WERI-Rb-1 (cell line): Measurements from ENCODE around the gene PBX2.
"Not testable (repeated sequence)": the region's sequence is repeated elsewhere in the genome, so short reads cannot be mapped to it uniquely, and the experiment has no call there.

ENCODE experiments used
- DNase-seq: peaks from one replicate; pipeline ENCODE4 v3.0.0-alpha.2; 2020
- H3K27ac ChIP-seq: fragments of 250-450 bp; sonication (Bioruptor Pico); 2 replicates; pipeline ENCODE4 v1.5.1; 2020; ENCODE audit warnings: mild to moderate bottlenecking, moderate library complexity
- H3K27me3 ChIP-seq: fragments of 250-450 bp; sonication (Bioruptor Pico); 2 replicates; pipeline ENCODE4 v1.5.1; 2021; ENCODE audit warnings: mild to moderate bottlenecking, low read depth, moderate library complexity; ENCODE audit not compliant: insufficient read depth, severe bottlenecking
- H3K36me3 ChIP-seq: fragments of 250-450 bp; sonication (Bioruptor Pico); 2 replicates; pipeline ENCODE4 v1.5.1; 2020; ENCODE audit warnings: mild to moderate bottlenecking, moderate library complexity
- H3K4me3 ChIP-seq: 2 replicates; pipeline ENCODE4 v1.5.1; 2011; ENCODE audit warnings: low read depth, mild to moderate bottlenecking, control low read depth, low read length
- H3K9me3 ChIP-seq: fragments of 250-450 bp; sonication (Bioruptor Pico); 2 replicates; pipeline ENCODE4 v1.5.1; 2021; ENCODE audit warnings: mild to moderate bottlenecking, moderate library complexity; ENCODE audit not compliant: severe bottlenecking
- CTCF ChIP-seq: IDR thresholded peaks from 2 replicates; pipeline ENCODE4 v1.5.1; 2011; ENCODE audit warnings: low read depth, mild to moderate bottlenecking, control low read depth, inconsistent platforms, low read length

Gene PBX2

GRCh38 chr6:32195652-32195901, 5.6 kb upstream of the PBX2 start:
- Histone ChIP-seq H3K36me3 (peaks cover 3% of the 10 kb centered on the region; the same call in 1 of the 2 replicates), H3K9me3 (no peaks in the 10 kb centered on the region), H3K4me3 (peak overlapping the region; percentile 96), H3K27me3 (no peaks in the 10 kb centered on the region), H3K27ac (peak overlapping the region; percentile 100)
- TF ChIP-seq CTCF, result peak; percentile 52; the same call in 1 of the 2 replicates
- peak; percentile 100 for DNase-seq

- no peaks in the 10 kb centered on the region for H3K9me3 ChIP-seq
- DNase-seq, result peak; percentile 74
- peak; percentile 76 for TF ChIP-seq CTCF
- peak overlapping the region; percentile 70 for H3K27ac ChIP-seq
- peak overlapping the region; percentile 62 for H3K4me3 ChIP-seq
- no peaks in the 10 kb centered on the region for H3K27me3 ChIP-seq
- H3K36me3 ChIP-seq, result peaks cover 3% of the 10 kb centered on the region; the same call in 1 of the 2 replicates
Measured at GRCh38 chr6:32194825-32195651, 5.0 kb upstream of the PBX2 start.

GRCh38 chr6:32194388-32194787, 4.4 kb upstream of the PBX2 start:
- no peak overlapping the region for H3K4me3 ChIP-seq
- H3K27me3 ChIP-seq, result no peaks in the 10 kb centered on the region
- DNase-seq, result no peak
- peak overlapping the region; percentile 70 for H3K27ac ChIP-seq
- no peak for TF ChIP-seq CTCF
- H3K36me3 ChIP-seq, result peaks cover 3% of the 10 kb centered on the region; the same call in 1 of the 2 replicates
- H3K9me3 ChIP-seq, result no peaks in the 10 kb centered on the region

- not testable (repeated sequence) for H3K27me3 ChIP-seq, DNase-seq, H3K4me3 ChIP-seq, H3K36me3 ChIP-seq, H3K27ac ChIP-seq, H3K9me3 ChIP-seq
Measured at GRCh38 chr6:32193096-32193495, 3.1 kb upstream of the PBX2 start.

- Histone ChIP-seq H3K27ac (no peak within 1 kb of the TSS), H3K36me3 (peaks cover 13% of the 10 kb centered on the region), H3K9me3 (no peaks in the 10 kb centered on the region), H3K27me3 (no peaks in the 10 kb centered on the region), H3K4me3 (no peak within 1 kb of the TSS)
- no peak for DNase-seq
- TF ChIP-seq CTCF, result no peak
Measured at GRCh38 chr6:32192608-32193039, 2.6 kb upstream of the PBX2 start, which contains the start of gene GPSM3. TSS of gene GPSM3 (minus strand) at chr6:32192643. CDS start at chr6:32192513, 130 bp downstream.

- peaks cover 20% of the 10 kb centered on the region for H3K36me3 ChIP-seq
- H3K4me3 ChIP-seq, result no peak overlapping the region
- no peak for TF ChIP-seq CTCF
- H3K27me3 ChIP-seq, result no peaks in the 10 kb centered on the region
- DNase-seq, result no peak
- no peaks in the 10 kb centered on the region for H3K9me3 ChIP-seq
- no peak overlapping the region for H3K27ac ChIP-seq
Measured at GRCh38 chr6:32191696-32192607, 1.9 kb upstream of the PBX2 start.
